ENCODE measurements around the gene CADM3. TPM values are rescaled to one million over a fixed set of nuclear protein-coding genes. Genes with fewer than 3 reads are reported as not detected.

Gene CADM3
- total RNA-seq, 1 donor from 2014 or later = 0.35 TPM

DNA sequence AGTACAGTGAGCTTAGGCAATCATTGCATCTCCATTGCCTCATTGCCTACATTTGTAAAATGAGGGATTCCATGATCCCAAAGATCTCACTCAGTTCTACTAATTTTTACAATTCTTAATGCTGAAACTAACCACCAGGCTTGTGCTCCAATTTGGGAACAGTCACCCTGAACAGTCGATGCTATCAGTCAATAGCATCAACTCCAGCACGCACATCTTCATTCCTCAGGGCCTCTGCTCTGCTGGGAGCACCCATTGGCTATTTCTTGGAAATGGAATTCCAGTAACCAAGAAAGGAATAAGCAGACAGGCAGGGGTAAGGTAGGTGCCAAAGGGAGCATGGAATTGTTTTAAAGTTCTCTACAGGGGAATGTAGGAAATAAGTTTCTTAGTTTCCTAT is 19.0 kb downstream of the CADM3 start:
- peaks cover 46% of the 10 kb centered on the region for H3K27me3 Mint-ChIP-seq (ENCODE audit: low read depth)
- DNase-seq (ENCODE audit: low spot score) = no peak
- no peaks in the 10 kb centered on the region for H3K9me3 Mint-ChIP-seq (ENCODE audit: low read depth)
- TF ChIP-seq, protein P1, sequence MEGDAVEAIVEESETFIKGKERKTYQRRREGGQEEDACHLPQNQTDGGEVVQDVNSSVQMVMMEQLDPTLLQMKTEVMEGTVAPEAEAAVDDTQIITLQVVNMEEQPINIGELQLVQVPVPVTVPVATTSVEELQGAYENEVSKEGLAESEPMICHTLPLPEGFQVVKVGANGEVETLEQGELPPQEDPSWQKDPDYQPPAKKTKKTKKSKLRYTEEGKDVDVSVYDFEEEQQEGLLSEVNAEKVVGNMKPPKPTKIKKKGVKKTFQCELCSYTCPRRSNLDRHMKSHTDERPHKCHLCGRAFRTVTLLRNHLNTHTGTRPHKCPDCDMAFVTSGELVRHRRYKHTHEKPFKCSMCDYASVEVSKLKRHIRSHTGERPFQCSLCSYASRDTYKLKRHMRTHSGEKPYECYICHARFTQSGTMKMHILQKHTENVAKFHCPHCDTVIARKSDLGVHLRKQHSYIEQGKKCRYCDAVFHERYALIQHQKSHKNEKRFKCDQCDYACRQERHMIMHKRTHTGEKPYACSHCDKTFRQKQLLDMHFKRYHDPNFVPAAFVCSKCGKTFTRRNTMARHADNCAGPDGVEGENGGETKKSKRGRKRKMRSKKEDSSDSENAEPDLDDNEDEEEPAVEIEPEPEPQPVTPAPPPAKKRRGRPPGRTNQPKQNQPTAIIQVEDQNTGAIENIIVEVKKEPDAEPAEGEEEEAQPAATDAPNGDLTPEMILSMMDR (IDR thresholded peaks at IDR 0.05) = no peak
- H3K36me3 Mint-ChIP-seq (ENCODE audit: low read depth) = no peaks in the 10 kb centered on the region
- no peak overlapping the region for H3K4me3 Mint-ChIP-seq (ENCODE audit: unreplicated experiment)
- H3K4me1 Mint-ChIP-seq (ENCODE audit: low read depth) = peaks cover 3% of the 10 kb centered on the region
- H3K27ac Mint-ChIP-seq (ENCODE audit: unreplicated experiment) = no peak overlapping the region

- no peaks in the 10 kb centered on the region for H3K4me1 Mint-ChIP-seq (ENCODE audit: low read depth)
- H3K27me3 Mint-ChIP-seq (ENCODE audit: low read depth) = peaks cover 10% of the 10 kb centered on the region
- H3K9me3 Mint-ChIP-seq (ENCODE audit: low read depth) = no peaks in the 10 kb centered on the region
- DNase-seq (ENCODE audit: low spot score) = no peak
- TF ChIP-seq, protein P1 (IDR thresholded peaks at IDR 0.05) = peak; percentile 23
- H3K27ac Mint-ChIP-seq (ENCODE audit: unreplicated experiment) = no peak overlapping the region
- no peak overlapping the region for H3K4me3 Mint-ChIP-seq (ENCODE audit: unreplicated experiment)
- H3K36me3 Mint-ChIP-seq (ENCODE audit: low read depth) = no peaks in the 10 kb centered on the region
Observed at GRCh38 chr1:159196543-159196942, 25.1 kb downstream of the CADM3 start.

GRCh38 chr1:159197561-159198557 is 26.4 kb downstream of the CADM3 start:
- Mint-ChIP-seq H3K9me3 (ENCODE audit: low read depth) (no peaks in the 10 kb centered on the region), H3K27me3 (ENCODE audit: low read depth) (peaks cover 13% of the 10 kb centered on the region), H3K27ac (ENCODE audit: unreplicated experiment) (no peak overlapping the region), H3K4me3 (ENCODE audit: unreplicated experiment) (no peak overlapping the region), H3K36me3 (ENCODE audit: low read depth) (no peaks in the 10 kb centered on the region), H3K4me1 (ENCODE audit: low read depth) (no peaks in the 10 kb centered on the region)
- DNase-seq (ENCODE audit: low spot score) = no peak
- TF ChIP-seq, protein P1 (IDR thresholded peaks at IDR 0.05) = peak; percentile 79

DNA sequence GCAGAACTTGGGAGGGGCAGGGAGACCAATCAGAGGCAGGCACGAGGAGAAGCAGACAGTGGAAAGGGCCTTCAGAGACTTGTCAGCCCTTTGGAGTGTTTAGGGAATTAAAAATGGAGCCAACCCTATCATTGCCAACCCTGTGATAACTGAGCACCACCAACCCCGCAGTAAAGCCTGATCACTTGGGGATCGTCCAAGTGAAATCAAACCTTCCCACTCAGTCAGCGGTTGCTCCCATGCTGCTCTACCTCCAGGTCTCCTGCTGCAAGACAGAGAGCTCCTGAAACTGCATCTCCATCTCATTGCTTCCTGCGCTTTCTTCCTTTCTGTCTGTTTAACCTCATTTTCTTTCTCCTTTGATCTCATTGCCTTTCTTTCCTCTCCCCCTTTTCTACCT is 28.5 kb downstream of the CADM3 start:
- H3K27me3 Mint-ChIP-seq (ENCODE audit: low read depth) = peaks cover 30% of the 10 kb centered on the region
- H3K27ac Mint-ChIP-seq (ENCODE audit: unreplicated experiment) = no peak overlapping the region

GRCh38 chr1:159200769-159201168 is 29.4 kb downstream of the CADM3 start:
- Mint-ChIP-seq H3K27ac (ENCODE audit: unreplicated experiment) (no peak overlapping the region), H3K27me3 (ENCODE audit: low read depth) (peaks cover 36% of the 10 kb centered on the region), H3K4me1 (ENCODE audit: low read depth) (no peaks in the 10 kb centered on the region), H3K9me3 (ENCODE audit: low read depth) (no peaks in the 10 kb centered on the region), H3K36me3 (ENCODE audit: low read depth) (no peaks in the 10 kb centered on the region), H3K4me3 (ENCODE audit: unreplicated experiment) (no peak overlapping the region)
- DNase-seq (ENCODE audit: low spot score) = no peak
- TF ChIP-seq, protein P1 (IDR thresholded peaks at IDR 0.05) = no peak

More for the DNA sequence above, 28.5 kb downstream of the CADM3 start:
- no peaks in the 10 kb centered on the region for H3K36me3 Mint-ChIP-seq (ENCODE audit: low read depth)
- H3K4me1 Mint-ChIP-seq (ENCODE audit: low read depth) = no peaks in the 10 kb centered on the region
- TF ChIP-seq, protein P1 (IDR thresholded peaks at IDR 0.05) = no peak
- no peaks in the 10 kb centered on the region for H3K9me3 Mint-ChIP-seq (ENCODE audit: low read depth)
- no peak for DNase-seq (ENCODE audit: low spot score)
- no peak overlapping the region for H3K4me3 Mint-ChIP-seq (ENCODE audit: unreplicated experiment)

All from chondrocyte (in vitro differentiated cells).